Stimulated activated CD4-positive, alpha-beta T cell treated with anti-CD3 and anti-CD28 coated beads, TNF-alpha, amount 100 ng/mL, for 1 hour (primary cell): ENCODE results near the gene KRTAP3-2.
"Not testable (repeated sequence)": the region's sequence is repeated elsewhere in the genome, so short reads cannot be mapped to it uniquely, and the experiment has no call there.

Experiments used
- DNase-seq, 3 donors: peaks; one replicate each; pipeline ENCODE4 v3.0.0-alpha.2; 2020; ENCODE audit warnings: low read depth in 3 of 3, low spot score in 1 of 3

KRTAP3-2 gene

DNA sequence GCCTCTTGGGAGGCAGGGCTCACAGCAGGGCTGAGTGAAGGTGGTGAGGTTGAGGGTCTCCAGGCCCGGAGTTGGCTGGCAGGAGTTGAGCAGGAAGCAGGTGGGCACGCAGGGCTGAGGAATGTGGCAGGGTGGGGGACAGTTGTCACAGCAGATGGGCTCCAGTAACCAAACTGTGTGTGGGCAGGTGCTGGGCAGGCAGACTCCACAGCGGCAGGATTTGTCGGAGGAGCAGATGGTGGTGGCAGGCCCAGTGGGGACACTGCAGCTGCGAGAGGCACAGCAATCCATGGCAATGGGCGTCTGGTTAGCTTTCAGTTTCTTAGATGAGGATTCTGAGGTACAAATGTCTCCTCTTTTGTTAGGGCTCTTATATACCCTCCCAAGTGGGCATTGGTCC, at the start of gene KRTAP3-2:
Gene KRTAP3-2, minus strand, starts transcription at position 344 of the 400 bp plus-strand sequence. Its CDS starts 53 bp downstream, at position 291.
- DNase-seq, result not testable (repeated sequence)

DNA sequence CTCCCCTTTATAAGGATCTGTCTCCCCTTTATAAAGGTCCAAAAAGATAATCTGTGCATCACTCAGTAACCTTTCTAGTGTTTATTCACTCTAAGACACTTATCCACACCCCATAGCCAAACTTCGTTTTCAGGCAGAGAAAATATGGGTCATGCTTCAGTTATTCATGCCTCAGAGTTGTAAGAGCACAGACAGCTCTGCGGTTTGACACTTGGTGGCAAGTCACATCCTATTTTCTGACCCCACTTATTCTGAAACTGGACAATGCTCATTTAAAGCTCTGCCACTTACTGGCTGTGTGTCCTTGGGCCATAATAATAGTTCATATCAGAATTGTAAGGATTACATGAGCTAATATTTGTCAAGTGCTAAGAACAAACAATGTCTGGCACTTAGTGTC, 49.4 kb upstream of the KRTAP3-2 start:
- DNase-seq, result no peak

DNA sequence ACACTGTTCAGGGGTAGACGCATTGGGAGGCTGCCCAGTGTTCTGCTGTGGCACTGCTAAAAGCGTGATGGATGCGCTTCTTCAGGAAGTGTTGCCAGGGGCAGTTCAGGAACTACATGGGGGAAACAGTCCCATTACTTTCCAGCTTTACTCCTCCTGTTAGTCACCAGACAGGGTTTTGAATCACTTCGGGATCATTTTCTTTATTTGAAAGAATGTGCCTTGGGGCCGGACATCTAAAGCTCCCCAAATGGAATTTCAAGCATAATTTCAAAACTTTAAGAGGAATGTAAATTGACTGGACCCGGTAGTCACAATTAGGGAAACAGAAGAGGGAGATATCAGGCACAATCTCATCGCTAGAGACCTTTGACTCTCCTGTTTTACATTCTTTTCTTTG, 48.7 kb upstream of the KRTAP3-2 start:
- DNase-seq, result no peak

DNA sequence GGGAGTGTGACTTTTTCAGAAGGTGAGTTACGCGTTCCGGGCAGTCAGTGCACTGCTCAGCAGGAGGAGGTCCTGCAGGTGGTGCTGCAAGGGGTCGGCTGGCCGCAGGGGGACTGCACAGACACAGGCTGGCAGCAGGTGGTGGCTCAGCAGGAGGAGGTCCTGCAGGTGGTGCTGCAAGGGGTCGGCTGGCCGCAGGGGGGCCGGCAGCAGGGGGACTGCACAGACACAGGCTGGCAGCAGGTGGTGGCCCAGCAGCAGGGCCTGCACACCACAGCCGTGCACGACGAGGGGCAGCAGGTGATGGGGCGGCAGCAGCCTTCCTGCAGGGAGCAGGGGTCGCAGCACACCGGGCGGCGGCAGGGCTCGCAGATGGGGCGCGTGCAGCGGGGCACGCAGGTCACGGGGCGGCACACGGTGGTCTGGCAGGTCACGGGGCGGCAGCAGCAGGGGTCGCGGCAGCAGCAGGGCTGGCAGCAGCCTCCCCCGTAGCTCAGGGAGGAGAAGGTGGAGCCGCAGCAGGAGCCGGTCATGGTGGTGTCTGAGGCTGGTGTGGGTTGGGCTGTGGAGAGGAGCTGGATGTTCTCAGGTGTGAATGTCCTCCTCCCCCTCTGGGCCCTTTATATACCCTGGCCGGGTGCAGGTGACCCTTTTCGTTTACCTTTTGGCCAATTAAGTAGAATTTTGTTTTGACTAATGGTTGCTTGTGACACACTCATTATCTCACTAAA, 47.2 kb upstream of the KRTAP3-2 start, which contains the start of gene KRTAP2-1:
Gene KRTAP2-1, minus strand, starts transcription at position 582 of the 731 bp plus-strand sequence. Its CDS starts 49 bp downstream, at position 533.
- not testable (repeated sequence) for DNase-seq

DNA sequence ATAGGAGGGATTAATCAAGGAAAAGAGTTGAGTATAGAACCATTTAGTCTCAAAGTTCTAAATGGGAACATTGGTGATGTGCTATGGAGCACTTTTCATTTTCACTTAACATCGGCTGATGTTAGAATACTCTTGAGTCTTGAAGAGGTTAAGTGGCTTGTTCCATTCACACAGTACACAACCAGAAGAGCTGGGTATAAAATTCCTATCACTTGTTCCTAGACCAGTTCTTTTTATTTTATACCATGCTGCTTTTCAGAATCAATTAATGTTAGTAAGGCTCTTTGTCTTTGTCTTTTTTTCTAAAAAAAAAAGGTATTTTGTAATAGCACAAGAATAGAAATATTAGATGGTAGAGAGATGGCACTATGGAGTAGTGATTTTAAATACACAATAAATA, 43.2 kb upstream of the KRTAP3-2 start:
- no peak for DNase-seq

DNA sequence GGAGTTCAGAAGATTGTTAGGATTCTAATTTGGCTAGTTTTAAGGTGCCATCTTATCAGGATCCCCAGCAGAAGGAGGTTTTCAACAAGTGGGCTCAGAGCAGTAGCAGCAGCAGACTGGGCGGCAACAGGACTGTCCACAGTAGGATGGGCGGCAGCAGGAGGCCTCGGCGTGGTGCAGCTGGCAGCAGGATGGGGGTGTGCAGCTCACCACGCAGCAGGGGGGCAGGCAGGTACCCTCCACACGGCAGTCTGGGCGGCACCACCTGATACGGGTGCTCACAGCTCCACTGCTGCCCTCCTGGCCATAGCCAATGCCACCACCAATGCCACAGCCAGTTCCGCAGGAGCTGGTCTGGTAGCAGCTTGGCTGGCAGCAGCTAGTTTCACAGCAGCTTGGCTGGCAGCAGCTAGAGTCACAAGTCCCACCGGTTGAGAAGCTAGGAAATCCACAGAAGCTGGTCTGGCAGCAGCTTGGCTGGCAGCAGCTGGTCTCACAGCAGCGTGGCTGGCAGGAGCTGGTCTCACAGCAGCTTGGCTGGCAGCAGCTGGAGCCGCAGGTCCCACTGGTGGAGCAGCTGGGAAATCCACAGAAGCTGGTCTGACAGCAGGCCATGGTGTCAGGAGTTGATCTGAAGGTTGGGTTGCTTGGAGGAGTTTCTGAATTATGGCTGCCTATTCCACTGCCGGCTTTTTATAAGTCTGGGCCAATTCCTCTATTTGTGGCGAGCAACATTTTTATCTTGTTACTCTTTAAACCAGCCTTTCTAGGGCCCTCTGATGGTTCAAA, 41.3 kb upstream of the KRTAP3-2 start, which contains the start of gene KRTAP1-1:
Gene KRTAP1-1, minus strand, starts transcription at position 668 of the 789 bp plus-strand sequence. Its CDS starts 53 bp downstream, at position 615.
- DNase-seq, result not testable (repeated sequence)

DNA sequence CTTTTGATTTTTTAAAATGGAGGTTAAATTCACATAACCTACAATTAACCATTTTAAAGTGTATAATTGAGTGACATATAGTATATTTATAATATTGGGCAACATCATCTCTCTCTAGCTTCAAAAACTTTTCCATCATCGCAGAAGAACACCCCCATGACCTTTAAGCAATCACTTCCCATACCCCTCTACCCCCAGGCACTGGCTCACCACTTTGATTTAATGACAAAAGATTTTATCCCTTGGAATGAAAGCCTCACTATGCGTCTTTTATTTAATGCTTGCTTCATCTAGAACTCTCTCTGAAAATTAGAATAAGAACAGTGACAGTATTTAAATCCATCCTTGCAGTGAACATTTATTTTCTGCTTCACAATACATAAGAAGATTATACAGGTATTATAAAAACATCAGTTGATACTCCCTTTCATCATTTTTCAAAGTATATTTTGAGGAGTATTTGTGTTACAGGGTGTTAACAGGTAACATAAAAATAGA, 38.2 kb upstream of the KRTAP3-2 start:
- no peak for DNase-seq

DNA sequence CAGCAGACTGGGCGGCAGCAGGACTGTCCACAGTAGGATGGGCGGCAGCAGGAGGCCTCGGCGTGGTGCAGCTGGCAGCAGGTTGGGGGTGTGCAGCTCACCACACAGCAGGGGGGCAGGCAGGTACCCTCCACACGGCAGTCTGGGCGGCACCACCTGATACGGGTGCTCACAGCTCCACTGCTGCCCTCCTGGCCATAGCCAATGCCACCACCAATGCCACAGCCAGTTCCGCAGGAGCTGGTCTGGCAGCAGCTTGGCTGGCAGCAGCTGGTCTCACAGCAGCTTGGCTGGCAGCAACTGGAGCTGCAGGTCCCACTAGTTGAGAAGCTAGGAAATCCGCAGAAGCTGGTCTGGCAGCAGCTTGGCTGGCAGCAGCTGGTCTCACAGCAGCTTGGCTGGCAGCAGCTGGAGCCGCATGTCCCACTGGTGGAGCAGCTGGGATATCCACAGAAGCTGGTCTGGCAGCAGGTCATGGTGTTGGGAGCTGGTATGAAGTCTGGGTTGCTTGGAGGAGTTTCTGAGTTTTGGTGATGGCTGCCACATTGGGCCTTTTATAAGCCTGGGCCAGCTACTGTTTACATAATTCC, 34.7 kb upstream of the KRTAP3-2 start, which contains the start of gene KRTAP1-3:
Gene KRTAP1-3, minus strand, starts transcription at position 529 of the 590 bp plus-strand sequence. Its CDS starts 53 bp downstream, at position 476.
- DNase-seq, result not testable (repeated sequence)

DNA sequence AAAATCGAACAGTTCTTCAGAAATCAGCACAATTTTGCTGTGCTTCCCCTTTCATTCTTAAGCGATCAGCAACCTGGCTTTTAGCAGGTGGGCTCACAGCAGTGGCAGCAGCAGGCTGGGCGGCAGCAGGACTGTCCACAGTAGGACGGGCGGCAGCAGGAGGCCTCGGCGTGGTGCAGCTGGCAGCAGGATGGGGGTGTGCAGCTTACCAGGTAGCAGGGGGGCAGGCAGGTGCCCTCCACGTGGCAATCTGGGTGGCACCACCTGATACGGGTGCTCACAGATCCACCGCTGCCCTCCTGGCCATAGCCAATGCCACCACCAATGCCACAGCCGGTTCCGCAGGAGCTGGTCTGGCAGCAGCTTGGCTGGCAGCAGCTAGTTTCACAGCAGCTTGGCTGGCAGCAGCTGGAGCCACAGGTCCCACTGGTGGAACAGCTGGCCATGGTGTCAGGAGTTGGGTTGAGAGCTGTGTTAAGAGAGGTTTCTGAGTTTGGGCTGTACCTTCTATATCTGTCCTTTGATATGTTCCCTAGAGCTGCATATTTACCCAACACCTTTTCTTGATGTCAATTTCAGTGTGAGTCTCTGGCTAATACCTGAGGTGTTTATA, 30.0 kb upstream of the KRTAP3-2 start, which contains the start of gene KRTAP1-4:
Gene KRTAP1-4, minus strand, starts transcription at position 563 of the 613 bp plus-strand sequence. Its CDS starts 117 bp downstream, at position 446.
- DNase-seq, result no peak

DNA sequence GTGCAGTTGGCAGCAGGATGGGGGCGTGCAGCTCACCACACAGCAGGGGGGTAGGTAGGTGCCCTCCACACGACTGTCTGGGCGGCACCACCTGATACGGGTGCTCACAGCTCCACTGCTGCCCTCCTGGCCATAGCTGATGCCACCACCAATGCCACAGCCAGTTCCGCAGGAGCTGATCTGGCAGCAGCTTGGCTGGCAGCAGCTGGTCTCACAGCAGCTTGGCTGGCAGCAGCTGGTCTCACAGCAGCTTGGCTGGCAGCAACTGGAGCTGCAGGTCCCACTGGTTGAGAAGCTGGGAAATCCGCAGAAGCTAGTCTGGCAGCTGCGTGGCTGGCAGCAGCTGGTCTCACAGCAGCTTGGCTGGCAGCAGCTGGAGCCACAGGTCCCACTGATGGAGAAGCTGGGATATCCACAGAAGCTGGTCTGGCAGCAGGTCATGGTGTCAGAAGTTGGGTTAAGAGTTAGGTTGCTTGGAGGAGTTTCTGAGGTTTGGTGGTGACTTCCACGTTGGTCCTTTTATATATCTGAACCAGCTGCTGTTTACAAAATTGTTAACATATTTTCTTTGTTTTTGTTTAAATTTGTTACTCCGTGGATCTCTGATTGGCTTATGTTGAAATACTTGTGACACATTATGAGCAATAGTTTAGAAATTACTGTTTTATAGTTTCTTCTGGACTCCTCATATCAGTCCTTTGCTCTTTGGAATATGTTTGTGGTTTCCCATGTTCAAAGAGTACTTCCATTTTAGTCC, 27.2 kb upstream of the KRTAP3-2 start, which contains the start of gene KRTAP1-5:
Gene KRTAP1-5, minus strand, starts transcription at position 494 of the 757 bp plus-strand sequence. Its CDS starts 53 bp downstream, at position 441.
- DNase-seq, result no peak

DNA sequence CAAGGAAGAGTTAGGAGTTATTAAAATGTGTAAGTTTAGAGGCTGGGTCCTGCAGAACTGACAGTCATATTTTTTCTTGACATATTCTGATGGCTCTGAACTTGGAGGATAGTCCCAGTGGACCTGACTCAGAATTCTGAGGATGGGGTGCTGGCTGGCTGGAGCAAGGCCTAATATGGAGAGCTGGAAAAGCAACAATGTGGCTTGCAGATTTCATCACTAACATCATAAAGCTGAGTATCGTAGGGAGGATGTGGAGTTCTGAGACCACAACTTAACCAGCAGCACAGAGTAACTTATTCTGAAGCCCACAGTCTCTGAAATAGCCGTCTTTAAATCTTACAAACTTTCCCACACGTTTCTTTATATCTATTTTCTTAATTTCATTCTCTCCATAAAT, 25.0 kb upstream of the KRTAP3-2 start:
- DNase-seq, result no peak

DNA sequence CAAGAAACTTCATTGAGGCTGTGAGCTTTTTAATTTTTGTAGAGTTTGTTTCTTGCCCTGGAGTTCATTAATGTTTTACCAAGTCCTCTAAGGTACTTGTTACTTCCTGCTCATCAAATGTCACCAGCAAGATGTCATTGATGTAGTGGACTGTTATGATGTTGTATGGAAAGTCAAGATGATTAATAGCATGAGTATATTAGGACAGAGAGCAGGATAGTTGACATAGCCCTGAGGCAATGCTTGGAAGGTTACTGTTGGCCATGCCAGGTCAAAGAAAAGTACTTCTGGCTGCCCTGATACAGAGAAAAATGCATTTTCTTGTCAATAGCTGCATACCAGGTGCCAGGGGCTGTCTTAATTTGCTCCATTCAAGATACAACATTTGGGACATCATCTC, 20.6 kb upstream of the KRTAP3-2 start:
- no peak for DNase-seq

DNA sequence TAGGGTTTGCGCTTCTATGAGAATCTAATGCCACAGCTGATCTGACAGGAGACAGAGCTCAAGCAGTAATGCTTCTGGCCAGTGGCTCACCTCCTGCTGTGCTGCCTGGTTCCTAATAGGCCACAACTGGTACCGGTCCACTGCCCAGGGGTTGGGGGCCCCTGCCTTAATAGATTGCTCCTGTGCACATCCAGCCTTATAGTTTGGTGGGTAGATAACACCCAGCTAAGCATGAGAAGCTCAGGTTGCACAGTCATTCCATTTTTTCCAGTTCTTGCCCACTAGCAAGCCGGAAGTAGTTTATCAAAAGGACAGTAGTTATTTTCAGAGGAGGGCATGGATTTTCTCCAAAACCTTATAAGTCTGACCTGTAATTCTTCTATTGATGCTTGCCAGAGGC, 19.7 kb upstream of the KRTAP3-2 start:
- DNase-seq, result no peak

DNA sequence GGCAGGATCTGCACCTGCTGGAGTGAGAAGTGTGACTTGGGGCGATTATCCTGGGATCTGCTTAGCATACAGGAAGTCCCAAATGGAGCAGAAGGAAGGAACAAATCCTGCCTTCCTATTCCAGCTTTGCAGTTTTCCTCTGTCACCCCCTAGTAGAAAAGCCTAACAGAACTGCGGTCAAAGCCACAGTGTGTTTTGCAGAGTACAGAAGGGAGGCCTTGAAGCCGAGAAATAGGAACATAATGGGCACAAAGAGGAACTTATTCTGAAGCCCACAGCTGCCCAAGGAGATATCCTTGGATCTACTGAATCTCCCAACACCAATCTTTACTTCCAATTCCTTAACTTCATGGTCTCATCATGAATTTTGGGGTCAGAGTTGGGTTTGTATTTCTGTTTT, 18.8 kb upstream of the KRTAP3-2 start:
- no peak for DNase-seq

DNA sequence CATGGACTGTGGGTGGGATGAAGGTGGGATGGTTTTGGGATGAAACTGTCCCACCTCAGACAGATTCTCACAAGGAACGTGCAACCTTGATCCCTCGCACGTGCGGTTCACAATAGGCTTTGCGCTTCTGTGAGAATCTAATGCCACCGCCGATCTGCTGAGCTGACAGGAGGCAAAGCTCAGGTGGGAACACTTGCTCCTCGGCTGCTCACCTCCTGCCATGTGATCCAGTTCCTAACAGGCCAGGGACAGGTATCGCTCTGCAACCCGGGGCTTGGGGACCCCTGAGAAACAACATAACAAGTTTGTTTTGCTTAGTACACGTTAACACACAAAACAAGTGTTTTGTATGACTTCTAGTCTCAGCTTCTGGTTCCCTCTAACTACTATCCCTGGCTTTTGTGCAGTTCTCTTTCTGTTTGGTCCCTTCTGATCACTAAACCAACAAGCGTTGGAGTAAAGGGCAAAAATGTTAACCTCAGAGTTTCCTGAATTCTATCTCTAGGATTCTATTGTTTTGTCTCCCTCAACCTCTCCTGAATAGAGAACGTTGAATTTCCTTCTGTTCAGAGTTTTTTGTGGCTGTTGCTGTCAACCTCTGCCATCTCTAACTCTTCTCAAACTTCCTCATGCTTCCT, 17.0 kb upstream of the KRTAP3-2 start:
- DNase-seq, result no peak

DNA sequence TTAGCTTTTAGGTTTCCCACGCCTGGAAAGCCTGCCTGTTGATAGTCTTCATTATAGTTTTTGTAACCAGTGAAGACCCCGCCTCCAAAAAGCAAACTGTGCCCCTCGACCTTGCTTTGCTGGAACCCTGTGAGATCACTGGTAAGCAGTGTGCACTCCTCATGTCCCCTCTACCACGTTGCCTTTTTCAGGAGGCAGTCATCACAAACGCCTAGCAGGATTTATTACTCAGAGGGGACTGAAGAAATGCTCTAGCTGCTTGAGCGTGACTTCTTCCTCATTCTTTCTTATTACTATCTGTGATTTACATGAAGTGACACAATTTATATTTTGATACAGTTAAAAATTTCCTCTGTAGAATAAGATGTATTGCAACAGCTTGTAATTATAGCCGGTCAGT, 15.7 kb upstream of the KRTAP3-2 start:
- DNase-seq, result no peak

DNA sequence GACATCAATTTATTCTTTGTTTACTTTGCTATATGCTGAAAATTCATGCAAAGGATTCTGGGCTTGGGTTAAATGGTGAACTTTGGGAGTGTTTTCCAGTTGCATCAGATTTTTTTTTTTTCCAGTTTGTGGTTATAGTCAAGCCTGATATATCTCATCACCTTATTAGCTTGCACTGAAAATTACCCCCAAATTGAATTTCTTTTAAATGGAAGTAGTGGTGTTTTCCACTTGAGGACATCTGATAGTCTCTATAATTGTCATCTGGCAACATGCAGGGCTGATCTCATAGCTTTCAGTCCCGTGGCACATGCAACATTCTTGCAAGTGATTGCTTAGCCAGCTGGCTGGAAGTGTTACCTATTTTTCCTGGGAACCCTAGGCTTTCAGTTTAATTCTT, 13.9 kb upstream of the KRTAP3-2 start:
- DNase-seq, result no peak

DNA sequence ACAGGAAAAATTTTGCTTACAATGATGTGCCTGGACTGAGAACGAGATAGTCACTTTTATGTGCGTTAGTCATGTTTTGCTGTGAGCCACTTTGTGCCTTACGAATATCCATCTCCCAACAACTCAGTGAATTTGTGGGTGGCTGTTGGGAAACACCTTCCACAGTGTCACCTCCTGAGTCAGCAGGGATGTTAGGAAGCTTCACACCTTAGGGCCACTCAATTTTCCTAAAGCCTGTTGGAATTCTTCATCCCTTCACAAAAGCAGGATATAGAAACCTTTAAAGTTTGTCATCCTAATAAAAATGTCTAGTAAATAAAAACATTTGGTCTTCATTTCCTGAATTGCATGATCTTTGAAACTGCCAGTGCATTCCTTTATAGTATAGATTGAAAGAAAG, 13.5 kb upstream of the KRTAP3-2 start:
- no peak for DNase-seq

DNA sequence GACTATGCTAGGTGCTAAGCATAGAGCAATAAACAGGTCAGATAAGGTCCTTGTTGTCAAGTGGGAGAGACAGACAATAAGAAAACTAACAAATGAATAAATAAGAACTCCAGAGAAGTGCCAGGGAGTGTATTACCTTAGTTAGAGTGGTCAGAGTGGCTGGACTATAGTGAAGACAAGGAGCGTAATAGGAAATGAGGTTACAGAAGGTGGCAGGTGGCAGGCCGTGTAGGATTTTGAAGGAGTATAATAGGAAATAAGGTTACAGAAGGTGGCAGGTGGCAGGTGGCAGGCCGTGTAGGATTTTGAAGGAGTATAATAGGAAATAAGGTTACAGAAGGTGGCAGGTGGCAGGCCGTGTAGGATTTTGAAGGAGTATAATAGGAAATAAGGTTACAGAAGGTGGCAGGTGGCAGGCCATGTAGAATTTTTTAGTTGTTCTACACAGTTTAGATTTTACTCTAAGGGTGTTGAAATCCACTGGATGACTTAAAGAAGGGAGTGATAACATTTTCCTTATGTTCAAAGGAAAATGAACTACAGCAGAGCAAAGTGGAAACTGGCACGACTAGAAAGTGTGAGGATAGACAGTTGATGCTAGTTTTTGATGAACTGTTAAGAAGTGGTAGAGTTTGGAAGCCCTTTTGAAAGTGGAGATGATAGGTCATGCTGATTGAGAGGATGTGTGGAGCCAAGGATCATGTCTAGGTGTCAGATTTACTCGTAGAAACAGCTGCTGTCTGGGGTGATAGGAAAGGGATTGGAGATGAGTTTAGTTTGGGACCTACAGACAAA, 12.8 kb upstream of the KRTAP3-2 start:
- DNase-seq, result no peak
